ENCODE measurements around the gene BATF3.
A peak's percentile ranks its signal among the peaks of the same experiment; 100 is the strongest.
"Not testable (repeated sequence)": the region's sequence is repeated elsewhere in the genome, so short reads cannot be mapped to it uniquely, and the experiment has no call there.

The BATF3 gene

GRCh38 chr1:212683357-212683722 is 16.3 kb downstream of the BATF3 start:
- DNase-seq: no peak

- DNase-seq: no peak
Measured at GRCh38 chr1:212680680-212681389, 18.8 kb downstream of the BATF3 start.

- no peak for DNase-seq
Measured at GRCh38 chr1:212678456-212679410, 20.9 kb downstream of the BATF3 start.

GRCh38 chr1:212677573-212677972 is 22.1 kb downstream of the BATF3 start:
- no peak for DNase-seq

- DNase-seq: no peak
Measured at GRCh38 chr1:212677136-212677535, 22.5 kb downstream of the BATF3 start.

GRCh38 chr1:212675675-212676074 is 24.0 kb downstream of the BATF3 start:
- no peak for DNase-seq

GRCh38 chr1:212674872-212675271 is 24.8 kb downstream of the BATF3 start:
- no peak for DNase-seq

GRCh38 chr1:212671342-212672031 is 28.2 kb downstream of the BATF3 start:
- peak; percentile 87 to 92 for DNase-seq

GRCh38 chr1:212670882-212671281 is 28.8 kb downstream of the BATF3 start:
- DNase-seq: no peak

- no peak for DNase-seq
Measured at GRCh38 chr1:212670301-212670700, 29.3 kb downstream of the BATF3 start.

GRCh38 chr1:212669600-212669999 is 30.0 kb downstream of the BATF3 start:
- DNase-seq: no peak

GRCh38 chr1:212669102-212669501 is 30.5 kb downstream of the BATF3 start:
- DNase-seq: peak in 1 of 2 experiments; percentile 12

GRCh38 chr1:212668477-212668876 is 31.2 kb downstream of the BATF3 start:
- DNase-seq: no peak

- DNase-seq: peak in 1 of 2 experiments; percentile 34
Measured at GRCh38 chr1:212667223-212668139, 32.2 kb downstream of the BATF3 start.

- DNase-seq: no peak
Measured at GRCh38 chr1:212666116-212666775, 33.4 kb downstream of the BATF3 start.

GRCh38 chr1:212665241-212666115 is 34.2 kb downstream of the BATF3 start:
- DNase-seq: peak; percentile 44 to 76

- DNase-seq: no peak
Measured at GRCh38 chr1:212664409-212665199, 35.0 kb downstream of the BATF3 start.

GRCh38 chr1:212658250-212658649 is 41.4 kb downstream of the BATF3 start:
- DNase-seq: not testable (repeated sequence)

- DNase-seq: no peak
Measured at GRCh38 chr1:212656730-212657129, 42.9 kb downstream of the BATF3 start.
